AG04449 (cell line): Measurements from ENCODE around the gene NDRG3.

ENCODE experiments used
- CTCF ChIA-PET: fragments of 350-600 bp; formaldehyde crosslinking; extraction: SDS; loops from one replicate; lab custom pipeline; 2021; ENCODE audit warnings: antibody characterized with exemption; lab: Yijun Ruan, JAX
- POLR2A ChIA-PET: fragments of 400-600, 350-600 bp; formaldehyde crosslinking; extraction: SDS; loops from one replicate; lab custom pipeline; 2020; ENCODE audit warnings: antibody characterized with exemption, inconsistent platforms; lab: Yijun Ruan, JAX
- DNase-seq: peaks from one replicate; pipeline ENCODE4 v3.0.0-alpha.2; 2010; ENCODE audit warnings: low read depth, low spot score
- H3K4me3 ChIP-seq: 2 replicates; pipeline ENCODE4 v1.5.1; 2011; ENCODE audit warnings: low read depth, mild to moderate bottlenecking, control low read depth, low read length
- CTCF ChIP-seq: IDR thresholded peaks from one replicate; pipeline ENCODE4 v1.5.1; 2011; ENCODE audit warnings: mild to moderate bottlenecking, moderate library complexity, low read length, control low read depth, inconsistent platforms; ENCODE audit not compliant: insufficient read depth; ENCODE audit errors: missing control alignments

The NDRG3 gene

DNA sequence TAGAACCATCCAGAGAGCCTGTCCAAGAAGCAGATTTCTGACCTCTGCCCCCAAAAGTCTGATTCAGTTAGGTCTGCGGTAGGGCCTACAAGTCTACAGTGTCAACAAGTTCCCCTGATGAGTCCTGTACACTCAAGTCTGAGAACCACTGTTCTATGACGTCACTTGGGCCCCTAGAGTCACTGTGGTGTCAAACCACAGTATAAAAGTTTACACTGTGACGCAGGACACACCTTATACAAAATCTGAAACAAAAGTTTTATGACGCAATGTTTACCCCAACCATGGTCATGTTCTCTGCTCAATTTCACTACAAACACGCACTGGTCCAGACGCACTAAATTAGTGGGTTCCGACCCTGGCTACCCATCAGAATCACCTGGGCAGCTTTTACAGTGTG lies 117.8 kb downstream of the NDRG3 start:
- ChIA-PET POLR2A (interaction anchor here (0.6 kb wide), 1 partner anchor 114 kb away, joined by 5 read pairs; no protein-coding TSS in a partner anchor), CTCF (interaction anchor here (1.1 to 1.8 kb wide), 2 partner anchors 23 to 292 kb away, joined by 3 to 4 read pairs; no protein-coding TSS in a partner anchor)
- no peak overlapping the region for H3K4me3 ChIP-seq
- DNase-seq = no peak
- TF ChIP-seq CTCF = no peak

DNA sequence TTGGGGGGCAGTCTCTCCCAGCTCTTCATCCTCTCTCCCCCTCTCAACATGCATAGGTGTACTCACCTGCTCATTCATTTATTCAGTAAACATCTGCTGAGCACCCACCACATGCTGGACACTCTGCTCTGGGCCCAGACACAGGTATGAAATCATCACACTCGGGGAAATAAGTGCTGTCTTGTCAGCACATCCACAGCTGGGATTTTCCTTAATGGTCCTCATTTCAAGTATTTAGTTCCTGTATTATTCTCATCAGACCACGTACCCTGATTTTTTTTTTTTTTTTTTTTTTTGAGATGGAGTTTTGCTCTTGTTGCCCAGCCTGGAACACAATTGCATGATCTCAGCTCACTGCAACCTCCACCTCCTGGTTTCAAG lies 121.0 kb downstream of the NDRG3 start:
- ChIA-PET POLR2A (no interaction called here), CTCF (interaction anchor here (0.7 to 2.1 kb wide), 4 partner anchors 13 to 141 kb away, joined by 3 to 12 read pairs (median 7); partner anchors contain the start of gene RAB5IF)
- DNase-seq = no peak
- TF ChIP-seq CTCF = no peak
- no peak overlapping the region for H3K4me3 ChIP-seq

DNA sequence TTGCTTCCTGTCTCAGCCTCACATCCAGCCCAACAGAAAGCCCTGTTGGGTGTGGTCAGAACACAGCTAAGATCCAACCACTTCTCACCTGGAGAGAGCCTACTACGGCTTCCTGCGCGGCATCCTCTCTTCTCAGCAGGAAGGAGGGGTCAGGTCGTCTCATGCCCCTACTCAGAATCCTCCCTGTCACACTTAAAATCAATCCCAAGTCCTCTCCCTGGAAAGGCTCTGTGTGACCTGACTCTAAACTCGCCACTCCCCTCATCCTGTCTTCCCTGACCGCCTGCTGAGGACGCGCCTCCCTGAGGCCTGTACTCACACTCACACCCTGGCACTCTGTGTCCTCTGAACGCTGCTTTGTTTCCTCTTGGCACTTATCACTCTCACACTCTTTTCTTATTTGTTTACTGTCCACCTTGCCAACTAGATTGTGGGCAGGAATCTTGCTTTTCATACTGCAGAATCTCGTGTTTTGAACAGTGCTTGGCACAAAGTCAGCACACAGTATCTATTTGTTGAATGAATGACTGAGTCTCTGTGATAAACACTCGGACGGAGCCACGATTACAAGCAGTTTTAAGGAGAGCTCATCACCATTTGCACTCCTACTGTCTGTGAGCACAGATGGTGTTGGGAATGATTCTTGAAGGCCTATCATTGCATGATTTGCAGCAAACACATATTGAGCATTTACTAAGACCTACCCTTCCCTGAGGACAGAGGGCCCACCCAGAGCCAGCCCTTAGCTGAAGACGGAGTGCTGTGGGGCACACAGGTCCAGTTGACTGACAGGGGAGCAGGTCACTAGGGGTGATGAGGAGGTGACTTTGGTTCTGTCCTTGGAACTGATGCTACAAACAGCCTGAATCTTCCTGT lies 121.6 kb downstream of the NDRG3 start:
- DNase-seq = no peak
- CTCF ChIA-PET = interaction anchor here (0.5 to 2.1 kb wide), 6 partner anchors 12 to 142 kb away, joined by 3 to 12 read pairs (median 3); partner anchors contain the start of gene RAB5IF
- POLR2A ChIA-PET = no interaction called here
- no peak for TF ChIP-seq CTCF
- no peak overlapping the region for H3K4me3 ChIP-seq

DNA sequence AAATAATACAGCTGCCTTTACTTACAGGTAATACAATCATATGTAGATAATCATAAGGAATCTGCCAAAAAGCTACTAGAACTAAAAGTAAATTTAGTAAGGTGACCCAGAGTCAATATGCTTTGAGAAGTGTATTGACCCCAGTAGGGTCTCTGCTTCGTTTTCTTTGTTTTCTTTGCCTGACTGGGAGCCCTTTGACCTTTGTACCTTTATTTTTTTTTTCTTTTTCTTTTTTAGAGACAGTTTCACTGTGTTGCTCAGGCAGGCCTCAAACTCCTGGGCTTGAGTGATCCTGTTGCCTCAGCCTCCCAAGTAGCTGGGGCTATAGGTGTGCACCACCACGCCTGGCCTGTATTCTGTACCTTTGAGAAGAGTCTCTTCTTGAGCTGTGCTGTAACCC lies 122.4 kb downstream of the NDRG3 start:
- POLR2A ChIA-PET = no interaction called here

GRCh38 chr20:36620917-36621316 lies 125.0 kb downstream of the NDRG3 start:
- ChIA-PET POLR2A (interaction anchor here (0.6 kb wide), 1 partner anchor 45 kb away, joined by 3 read pairs; no protein-coding TSS in a partner anchor), CTCF (interaction anchor here (1.1 kb wide), 1 partner anchor 8 kb away, joined by 4 read pairs; no protein-coding TSS in a partner anchor)
- DNase-seq = no peak
- no peak for TF ChIP-seq CTCF
- no peak overlapping the region for H3K4me3 ChIP-seq

More for the DNA sequence above, 122.4 kb downstream of the NDRG3 start:
- no peak for TF ChIP-seq CTCF
- no peak for DNase-seq
- no peak overlapping the region for H3K4me3 ChIP-seq
- CTCF ChIA-PET = interaction anchor here (0.5 to 2.1 kb wide), 5 partner anchors 11 to 131 kb away, joined by 3 to 12 read pairs (median 3); partner anchors contain the start of gene RAB5IF
